NCI-H1417 treated with DMSO at 0.1 percent for 48 hours (cell line): ENCODE data around the gene NR0B2.

Experiments used
- DNase-seq: peaks from one replicate; lab custom pipeline; 2025; lab: John Stamatoyannopoulos, UW

Gene NR0B2

DNA sequence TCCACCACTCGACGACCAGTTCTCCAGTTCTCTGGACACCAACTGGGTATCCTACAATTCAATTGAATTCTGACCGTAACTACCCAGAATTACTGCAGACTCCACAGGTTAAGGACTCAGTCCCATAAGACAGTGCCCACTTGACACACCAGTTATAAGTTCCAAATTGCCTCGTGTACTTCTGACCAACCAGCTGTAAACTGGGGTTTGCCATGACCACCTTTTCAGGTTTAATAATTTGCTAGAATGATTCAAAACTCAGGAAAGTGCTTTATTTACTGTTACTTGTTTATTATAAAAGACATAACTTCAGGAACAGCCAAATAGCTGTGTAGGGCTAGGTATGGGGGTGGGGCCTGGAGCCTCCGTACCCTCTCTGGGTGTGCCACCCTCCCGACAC, 23.0 kb upstream of the NR0B2 start:
- DNase-seq: no peak

DNA sequence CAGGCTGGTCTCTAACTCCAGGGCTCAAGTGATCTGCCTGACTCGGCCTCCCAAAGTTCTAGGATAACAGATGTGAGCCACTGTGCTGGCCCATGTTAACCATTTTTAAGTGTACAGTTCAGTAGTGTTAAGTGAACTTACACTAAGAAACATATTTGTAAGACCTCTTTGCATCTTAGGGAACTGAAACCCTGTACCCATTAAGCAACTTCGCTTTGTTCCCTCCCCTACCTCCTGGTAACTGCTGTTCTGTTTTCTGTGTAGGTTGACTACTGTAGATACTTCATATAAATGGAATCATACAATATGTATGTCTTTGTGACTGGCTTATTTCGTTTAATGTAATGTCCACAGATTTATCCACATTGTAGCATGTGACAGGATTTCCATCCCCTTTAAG, 18.8 kb upstream of the NR0B2 start:
- DNase-seq: no peak

DNA sequence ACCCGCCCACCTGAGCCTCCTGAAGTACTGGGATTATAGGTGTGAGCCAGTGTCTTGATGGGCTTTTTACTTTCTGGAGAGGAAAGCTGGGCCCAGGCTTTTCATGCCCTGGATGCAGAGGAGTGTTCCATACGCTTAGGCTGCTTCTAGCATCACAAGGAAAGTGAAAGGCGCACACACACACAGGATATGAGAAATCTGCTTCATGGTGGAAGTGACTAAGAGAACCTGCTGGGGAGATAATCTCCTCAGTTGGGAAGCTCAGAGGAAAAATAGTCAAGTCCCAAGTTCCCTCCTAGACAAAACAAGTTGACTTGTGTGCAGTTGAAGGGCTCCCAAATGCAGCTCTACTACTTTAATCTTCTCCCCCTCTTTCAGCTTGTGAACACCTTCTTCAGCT, 9.9 kb upstream of the NR0B2 start:
- no peak for DNase-seq

DNA sequence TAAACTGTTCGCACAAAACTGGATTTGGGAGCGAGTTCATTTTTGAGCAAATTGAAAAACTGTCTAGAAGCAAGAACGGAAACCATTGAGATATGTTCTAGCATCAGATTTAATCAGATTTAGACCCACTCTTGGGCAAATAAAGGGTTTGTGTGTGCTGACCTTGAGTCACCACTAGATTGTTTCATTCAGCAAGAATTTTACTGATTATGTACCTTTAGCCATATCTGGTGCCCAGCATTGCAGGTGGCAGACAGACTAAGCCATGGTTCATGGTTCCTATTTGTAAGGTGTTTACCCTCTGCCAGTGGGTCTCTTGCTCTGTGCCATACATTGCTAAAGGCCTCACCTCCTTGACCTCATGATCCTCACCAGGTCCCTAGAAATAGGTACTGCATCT, 9.1 kb upstream of the NR0B2 start:
- DNase-seq: no peak

DNA sequence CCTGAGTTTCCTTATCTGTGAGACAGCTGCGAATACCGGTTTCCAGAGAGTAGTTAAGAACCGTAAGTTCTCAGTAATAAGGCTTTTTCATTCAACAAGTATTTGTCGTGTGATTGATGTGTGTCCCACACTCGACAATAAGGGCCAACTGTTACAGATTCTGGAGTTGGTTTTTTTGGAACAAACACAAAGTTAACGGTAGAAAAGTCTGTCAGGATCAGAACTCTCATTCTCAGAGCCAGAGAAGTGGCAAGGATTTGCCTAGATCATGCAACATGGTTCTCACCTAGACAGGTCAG, 8.6 kb upstream of the NR0B2 start:
- DNase-seq: no peak

DNA sequence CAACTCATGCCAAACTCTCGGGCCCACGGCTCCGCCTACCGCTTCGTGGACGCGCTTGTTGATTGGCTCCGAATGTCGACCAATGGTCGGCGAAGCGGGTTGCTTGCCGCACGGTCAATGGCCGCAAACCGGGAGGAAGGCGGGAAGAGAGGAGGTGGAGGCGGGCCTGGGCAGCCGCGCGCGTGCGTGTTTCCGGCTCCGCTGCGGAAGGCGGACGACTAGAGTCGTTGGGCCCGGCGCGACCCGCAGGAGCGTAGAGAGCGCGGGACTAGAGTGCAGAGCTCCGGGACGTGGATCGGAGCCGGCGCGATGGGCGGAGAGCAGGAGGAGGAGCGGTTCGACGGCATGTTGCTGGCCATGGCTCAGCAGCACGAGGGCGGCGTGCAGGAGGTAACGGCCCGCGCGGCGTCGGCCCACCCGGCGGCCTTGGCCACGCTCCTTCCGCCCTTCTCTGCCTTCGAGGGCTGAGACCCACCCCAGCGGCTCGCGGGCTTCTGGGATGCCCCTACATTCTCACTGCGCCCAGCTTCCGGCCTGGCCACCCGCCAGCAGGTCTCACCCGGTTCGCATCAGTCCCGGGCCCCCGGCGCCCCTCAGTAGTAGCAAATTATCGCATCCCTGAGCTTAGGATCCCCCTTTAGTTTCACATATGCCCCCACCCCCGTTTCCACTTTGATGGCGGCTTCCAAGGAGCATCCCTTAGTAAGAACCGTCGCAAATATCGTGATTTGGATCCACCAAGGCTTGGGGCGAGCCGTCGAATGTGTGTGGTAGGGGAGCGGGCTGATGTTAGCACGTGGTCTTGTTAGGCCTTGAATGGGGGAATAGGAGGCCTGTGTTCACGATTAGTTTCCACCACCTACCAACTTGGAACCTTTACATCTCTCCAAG, 8.0 kb upstream of the NR0B2 start, which contains the start of gene NUDC:
NUDC (plus strand) TSS at position 204 of the 891 bp plus-strand sequence; CDS start at position 310, 106 bp downstream.
- DNase-seq: peak; percentile 83

DNA sequence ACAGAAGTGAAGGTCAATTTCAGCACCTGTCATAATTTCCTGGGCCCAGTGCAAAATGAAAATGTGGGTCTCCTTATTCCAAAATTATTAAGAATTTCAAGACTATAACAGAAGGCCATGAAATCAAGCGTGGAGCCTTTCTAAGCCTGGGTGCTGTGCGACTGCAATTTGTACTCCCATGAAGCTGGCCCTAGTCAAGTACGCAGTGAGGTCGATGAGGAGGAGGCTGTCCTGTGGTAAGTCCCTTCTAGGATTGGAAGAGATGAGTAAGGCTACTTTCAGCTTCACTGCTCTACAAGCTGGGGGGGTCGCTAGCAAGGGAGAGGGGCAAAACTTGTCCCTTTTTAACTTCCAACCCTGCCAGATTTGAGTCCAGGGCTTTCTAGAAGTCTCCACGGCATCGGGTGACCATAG, 7.4 kb upstream of the NR0B2 start:
- DNase-seq: no peak

DNA sequence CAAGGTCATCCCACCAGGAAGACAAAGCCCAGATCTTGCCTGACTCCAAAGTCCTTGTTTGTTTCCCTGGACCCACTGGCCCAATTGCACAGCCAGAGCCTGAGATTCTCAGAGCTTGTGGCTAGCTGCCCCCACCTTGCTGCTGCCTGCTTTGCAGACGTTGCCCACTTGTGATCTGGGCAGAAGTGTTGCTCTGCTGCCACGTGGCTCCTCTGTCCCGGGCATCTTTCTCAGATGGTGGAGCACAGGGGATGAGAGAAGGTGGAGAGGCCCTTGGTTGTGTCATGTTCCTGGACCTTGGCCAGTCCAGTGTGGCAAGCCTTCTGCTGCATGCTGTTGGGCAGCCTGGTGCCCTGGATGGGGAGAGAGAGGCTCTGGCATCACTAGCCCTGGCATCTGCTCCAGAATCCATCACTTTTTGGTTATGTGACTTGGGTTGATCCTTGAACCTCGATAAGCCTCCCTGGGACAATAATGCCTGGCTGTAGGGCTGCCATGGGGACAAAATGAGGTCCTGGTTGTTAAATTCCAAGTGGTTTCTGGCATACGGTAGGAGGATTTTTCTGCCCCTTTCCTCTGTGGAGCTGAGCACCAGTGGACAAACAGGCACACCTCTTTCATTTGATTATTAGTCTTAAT, 1.5 kb upstream of the NR0B2 start:
- no peak for DNase-seq

DNA sequence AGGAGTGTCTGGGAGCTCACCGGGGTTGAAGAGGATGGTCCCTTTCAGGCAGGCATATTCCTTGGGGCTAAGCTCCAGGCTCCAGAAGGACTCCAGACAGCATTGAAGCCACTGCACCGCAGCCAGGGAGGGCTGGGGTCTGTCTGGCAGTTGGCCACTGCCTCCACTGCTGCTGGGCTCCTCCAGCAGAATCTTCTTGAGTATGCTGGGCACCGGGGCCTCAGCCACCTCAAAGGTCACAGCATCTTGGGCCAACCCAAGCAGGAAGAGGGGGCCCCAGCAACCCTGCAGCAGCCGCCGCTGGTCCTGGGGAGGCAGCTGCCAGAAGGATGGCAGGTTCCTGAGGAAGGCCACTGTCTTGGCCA, 404 bp downstream of the NR0B2 start:
- no peak for DNase-seq

DNA sequence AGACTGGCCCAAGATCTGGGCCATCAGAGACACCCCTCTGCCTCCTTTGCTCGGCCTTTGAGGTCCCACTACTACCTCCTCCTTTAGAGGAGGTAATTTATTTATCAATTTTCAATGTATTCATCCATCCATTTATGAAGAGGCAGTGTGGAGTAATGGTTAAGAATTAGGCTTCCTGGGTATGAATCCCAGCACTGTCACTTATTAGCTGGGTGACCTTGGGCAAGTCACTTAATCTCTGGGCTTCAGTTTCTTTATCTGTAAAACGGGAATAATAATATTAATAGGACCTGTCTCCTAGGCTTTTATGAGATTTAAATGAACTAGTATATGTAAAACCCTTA, 1.7 kb downstream of the NR0B2 start:
- DNase-seq: no peak

DNA sequence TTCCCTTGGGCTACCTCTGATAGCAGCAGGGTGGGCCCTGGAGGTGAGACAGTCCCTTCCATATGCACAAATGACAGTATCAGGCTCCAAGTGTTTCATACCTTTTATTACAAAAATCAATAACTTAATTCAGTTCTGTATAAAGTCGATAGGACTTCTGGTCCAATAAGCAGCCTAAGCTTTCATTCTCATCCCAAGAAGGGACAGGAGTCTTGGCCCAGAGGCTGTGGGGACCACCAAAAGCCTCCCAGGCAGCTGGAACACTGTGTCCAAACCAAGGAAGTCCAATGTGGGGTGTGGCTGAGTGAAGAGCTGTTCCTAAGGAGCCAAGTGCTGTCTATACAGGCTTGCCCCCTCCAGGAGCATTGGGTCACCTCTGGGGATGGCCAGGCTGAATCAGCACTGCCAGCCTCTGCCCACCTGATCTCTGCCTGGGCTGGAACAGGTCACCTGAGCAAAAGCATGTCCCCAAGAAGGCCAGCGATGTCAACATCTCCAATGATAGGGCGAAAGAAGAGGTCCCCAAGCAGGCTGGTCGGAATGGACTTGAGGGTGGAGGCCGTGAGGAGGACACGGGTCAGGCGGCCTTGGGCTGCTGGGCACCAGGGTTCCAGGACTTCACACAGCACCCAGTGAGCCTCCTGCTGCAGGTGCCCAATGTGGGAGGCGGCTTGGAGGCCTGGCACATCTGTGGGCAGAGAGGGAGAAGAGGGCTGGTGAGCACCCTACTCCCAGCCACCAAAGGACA, 2.2 kb downstream of the NR0B2 start:
- DNase-seq: no peak

DNA sequence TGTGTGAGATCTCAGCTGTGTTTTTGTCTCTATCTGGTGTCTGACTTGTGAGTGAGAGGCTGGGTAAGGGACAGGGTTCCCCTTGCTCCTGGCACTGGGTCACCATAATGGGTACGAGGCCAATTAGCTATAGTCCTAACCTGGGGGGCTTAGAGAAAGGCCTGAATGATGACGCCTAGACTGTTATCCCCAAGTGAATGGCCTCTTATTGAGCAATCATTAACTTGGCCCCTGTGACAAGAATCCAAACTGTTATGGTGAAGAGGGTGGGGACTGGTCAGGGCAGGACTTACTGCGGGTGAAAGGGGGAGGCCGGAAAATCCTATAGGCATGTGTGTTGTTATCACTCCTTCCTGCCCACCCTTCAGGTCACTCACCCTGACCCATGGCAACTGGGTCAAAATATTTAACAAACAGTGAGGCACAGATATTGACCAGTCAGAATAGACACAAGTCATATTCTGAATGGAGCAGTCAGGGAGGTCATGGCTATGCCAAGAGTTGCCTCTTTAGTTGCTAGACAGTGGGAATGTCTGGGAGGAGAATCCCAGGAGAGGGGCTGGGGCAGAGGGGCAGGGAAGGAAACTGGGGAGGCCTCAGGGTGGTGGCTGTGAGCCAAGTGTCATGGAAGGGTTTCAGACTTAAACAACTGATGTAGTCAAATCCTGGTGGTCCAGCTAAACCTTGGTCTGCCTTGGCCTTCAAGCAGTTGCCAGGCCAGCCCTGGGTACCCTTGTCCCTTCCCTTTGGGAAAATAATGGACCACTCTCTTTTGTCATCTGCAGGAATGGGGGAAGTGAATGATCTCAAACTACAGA, 3.2 kb downstream of the NR0B2 start:
- DNase-seq: no peak

DNA sequence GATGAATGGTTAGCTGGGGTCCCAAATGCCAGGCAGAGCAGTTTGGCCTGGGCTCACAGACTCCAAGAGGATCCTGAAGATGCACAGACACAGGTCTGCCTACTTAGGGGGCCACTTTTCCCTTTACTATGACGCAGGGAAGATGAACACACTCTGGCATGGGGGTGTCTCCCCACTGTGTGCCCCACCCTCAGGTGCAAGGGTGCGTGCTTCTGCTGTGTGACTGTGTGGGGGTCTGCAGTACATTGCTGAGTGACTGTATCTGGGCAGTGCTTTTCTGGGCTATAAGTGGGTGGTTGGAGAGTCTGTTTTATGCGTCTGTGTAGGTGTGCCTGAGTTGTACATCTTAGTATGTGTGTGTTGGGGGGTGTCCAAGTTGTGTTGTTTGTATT, 3.8 kb downstream of the NR0B2 start:
- no peak for DNase-seq

DNA sequence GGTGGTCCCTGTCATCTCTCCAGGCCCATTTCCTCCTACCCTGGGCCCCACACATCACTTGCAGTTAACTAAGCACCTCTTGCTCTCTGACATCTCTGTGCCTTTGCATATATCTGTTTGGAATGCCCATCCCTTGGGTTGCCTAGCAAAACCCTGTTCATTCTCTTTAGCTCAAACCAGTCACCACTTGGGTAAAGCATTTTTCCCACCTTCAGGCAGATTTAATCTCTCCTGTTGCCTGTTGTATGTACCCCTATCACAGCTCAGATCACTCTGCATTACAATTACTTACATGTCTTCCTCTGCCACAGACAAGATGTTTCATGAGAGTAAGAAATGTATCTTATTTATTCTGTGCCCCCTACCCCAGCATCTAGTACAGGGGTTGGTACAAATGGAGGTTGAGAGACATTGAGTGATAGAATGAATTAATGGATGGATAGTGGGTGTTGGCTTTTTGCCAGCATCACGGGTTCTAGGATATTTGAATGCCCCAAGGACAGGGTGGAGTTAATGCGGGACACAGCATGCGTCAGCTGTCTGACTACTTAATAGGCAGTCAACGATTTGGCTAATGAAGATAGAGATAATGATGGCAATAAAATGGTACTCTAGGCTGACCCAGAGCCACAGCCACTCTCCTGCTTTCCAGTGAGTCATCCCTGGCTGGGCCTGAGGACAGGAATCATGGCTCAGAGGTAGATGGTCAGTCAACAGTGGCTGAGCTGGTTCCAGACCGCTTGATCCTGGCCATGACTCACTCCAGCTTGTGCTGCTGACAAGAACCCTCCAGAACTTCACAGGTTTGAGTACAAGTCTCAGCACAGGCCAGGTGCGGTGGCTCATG, 6.5 kb downstream of the NR0B2 start:
- no peak for DNase-seq

DNA sequence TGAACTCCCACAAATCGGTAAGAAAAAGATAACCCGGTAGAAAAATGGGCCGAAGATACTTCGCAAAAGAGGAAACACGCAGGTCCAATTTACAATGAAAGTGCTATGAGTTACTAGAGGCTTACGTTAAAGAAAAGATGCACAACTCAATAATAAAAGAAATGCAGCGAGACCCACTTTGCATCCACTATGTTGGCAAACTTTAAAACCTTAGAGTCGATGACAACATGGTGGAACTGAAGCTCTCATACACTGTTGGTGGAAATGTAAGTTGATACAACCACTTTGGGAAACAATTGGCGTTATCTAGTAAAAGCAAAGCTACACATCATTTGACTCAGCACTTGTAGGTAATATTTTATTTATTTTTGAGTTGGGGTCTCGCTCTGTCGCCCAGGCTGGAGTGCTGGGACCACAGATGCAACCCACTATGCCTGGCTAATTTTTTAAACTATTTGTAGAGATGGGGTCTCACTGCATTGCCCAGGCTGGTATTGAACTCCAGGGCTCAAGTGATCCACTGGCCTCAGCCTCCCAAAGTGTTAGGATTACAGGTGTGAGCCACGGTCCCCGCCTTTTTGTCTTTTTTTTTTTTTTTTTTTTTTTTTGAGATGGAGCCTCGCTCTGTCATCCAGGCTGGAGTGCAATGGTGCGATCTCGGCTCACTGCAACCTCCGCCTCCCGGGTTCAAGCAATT, 12.8 kb downstream of the NR0B2 start:
- no peak for DNase-seq

DNA sequence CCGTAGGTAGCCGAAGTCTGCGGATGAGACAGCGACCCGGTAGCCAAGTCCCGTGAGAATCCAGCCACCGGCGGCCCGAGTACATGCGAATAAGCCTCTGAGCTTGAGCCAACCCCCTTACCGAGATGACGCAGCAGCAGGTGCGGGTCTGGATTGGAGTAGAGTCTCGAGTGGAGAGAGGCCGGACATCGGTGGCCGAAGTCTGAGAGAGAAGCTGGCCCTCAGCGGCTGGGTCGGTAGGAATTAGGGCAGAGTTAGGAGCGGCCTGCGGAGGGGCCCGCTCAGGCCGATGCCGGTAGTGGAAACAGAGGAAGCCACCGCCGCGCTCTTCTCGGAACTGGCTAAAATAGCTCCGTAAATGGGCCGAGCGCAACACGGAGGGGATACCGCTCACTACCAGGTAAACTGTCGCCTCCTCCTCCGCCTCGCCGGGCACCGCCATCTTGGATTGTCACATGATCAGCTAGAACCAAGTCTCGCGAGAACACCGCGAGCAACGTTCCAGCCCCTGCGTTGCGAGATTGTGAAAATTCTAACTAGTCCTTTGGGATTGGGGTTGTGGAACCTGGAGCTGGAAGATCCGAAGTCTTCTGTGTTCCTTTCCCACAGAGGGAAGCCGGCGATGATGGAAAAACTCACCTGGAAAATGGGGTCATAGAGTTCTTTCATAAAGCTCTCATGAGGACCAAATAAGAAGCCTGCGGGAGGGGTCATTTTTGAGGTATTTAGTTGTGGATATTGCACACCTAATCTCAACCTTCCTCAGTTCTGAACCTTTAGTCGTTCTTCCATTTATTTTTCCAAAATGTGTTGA, 13.6 kb downstream of the NR0B2 start, which contains the start of gene GPATCH3:
GPATCH3 (minus strand) TSS at position 467 of the 814 bp plus-strand sequence; CDS start at position 442, 25 bp downstream.
- peak; percentile 58 for DNase-seq

DNA sequence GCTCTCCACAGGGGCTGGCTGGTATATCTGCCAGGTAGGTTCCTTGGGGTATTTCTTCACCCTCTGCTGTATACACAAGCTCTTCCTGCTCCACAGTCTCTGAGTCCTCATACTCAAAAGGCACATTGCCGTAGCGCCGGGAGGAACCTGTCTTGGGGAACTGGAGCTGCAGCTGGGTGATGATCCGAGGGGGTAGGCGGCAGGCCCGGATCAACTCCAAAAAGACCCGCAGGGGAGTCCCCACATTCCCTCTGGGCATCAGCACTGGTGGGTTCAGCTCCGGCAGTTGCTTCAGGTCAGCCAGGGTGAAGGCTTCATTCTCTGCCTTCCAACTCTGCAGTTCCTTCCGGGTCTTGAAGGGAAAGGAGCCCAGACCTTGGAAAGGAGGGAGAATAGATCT, 16.4 kb downstream of the NR0B2 start:
- DNase-seq: no peak

DNA sequence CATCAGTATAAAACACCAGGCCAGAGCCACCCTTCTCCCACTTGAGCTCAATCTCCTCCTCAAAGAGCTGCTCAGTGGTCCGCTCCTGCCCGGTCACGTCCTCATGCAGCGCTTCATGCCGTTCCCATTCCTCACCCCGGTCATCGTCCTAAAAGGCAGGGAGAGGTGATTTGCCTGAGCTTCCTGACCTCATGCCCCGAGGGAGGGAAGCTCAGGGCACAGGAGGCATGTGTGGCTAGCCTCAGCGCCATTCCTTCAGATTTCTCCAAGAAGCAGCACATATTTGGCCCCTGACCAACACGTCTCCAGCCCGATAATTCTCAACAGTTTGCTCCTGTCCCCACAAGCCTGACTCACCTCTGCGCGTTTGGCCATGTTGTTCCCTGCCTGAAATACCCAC, 19.5 kb downstream of the NR0B2 start:
- no peak for DNase-seq

DNA sequence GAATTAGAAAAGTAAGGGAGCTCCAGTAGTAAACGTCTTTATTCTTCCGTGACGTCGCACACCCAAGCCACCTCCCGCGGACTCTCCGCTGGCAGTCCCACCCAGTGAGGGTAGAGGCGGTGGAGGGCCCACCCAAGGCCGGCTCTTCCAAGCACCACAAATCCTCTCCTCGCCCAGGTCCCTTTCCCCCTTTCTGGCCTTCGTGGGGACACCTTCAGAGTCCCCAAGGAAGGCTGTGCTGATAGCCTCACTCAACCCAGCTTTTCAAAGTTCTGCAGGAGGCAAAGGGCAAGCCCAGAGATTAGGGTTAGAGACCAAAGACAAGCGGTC, 23.3 kb downstream of the NR0B2 start:
- no peak for DNase-seq
